ENCODE data around the gene PDE3B.
"Not testable (repeated sequence)": the region's sequence is repeated elsewhere in the genome, so short reads cannot be mapped to it uniquely, and the experiment has no call there.

The PDE3B gene

GRCh38 chr11:14641801-14642200 is 1.8 kb upstream of the PDE3B start:
- no peak for DNase-seq (ENCODE audit: low read depth in 2 of 3, low spot score in 2 of 3)

DNA sequence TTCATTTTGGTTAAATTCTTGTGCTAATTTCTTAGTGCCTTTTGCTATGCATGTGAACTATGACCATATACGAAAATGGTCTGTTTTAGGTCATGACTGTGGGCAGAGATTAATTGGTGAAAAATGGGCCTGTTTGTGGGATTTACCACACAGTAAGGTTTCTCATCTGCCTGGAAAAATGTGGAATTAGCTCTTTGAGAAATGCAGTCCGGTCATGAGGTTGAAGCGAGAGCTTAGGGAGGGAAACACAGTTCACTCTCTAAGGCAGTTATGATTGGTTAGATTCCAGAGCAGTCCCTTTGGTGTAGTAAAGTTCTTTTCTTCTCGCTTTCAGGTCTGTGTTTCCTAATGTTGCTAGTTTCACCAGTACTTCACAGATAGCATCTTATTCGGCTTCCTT is 1.2 kb upstream of the PDE3B start:
- DNase-seq (ENCODE audit: low read depth in 2 of 3, low spot score in 2 of 3): no peak

- DNase-seq (ENCODE audit: low read depth in 2 of 3, low spot score in 2 of 3): peak in 1 of 3 experiments; percentile 51
Observed at GRCh38 chr11:14642873-14643696, 519 bp upstream of the PDE3B start.

DNA sequence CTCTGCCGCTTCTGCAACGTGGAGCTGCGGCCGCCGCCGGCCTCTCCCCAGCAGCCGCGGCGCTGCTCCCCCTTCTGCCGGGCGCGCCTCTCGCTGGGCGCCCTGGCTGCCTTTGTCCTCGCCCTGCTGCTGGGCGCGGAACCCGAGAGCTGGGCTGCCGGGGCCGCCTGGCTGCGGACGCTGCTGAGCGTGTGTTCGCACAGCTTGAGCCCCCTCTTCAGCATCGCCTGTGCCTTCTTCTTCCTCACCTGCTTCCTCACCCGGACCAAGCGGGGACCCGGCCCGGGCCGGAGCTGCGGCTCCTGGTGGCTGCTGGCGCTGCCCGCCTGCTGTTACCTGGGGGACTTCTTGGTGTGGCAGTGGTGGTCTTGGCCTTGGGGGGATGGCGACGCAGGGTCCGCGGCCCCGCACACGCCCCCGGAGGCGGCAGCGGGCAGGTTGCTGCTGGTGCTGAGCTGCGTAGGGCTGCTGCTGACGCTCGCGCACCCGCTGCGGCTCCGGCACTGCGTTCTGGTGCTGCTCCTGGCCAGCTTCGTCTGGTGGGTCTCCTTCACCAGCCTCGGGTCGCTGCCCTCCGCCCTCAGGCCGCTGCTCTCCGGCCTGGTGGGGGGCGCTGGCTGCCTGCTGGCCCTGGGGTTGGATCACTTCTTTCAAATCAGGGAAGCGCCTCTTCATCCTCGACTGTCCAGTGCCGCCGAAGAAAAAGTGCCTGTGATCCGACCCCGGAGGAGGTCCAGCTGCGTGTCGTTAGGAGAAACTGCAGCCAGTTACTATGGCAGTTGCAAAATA is 816 bp downstream of the PDE3B start:
- DNase-seq (ENCODE audit: low read depth in 2 of 3, low spot score in 2 of 3): peak; percentile 17 to 30 (median 22)

GRCh38 chr11:14645015-14645912 is 1.7 kb downstream of the PDE3B start:
- no peak for DNase-seq (ENCODE audit: low read depth in 2 of 3, low spot score in 2 of 3)

DNA sequence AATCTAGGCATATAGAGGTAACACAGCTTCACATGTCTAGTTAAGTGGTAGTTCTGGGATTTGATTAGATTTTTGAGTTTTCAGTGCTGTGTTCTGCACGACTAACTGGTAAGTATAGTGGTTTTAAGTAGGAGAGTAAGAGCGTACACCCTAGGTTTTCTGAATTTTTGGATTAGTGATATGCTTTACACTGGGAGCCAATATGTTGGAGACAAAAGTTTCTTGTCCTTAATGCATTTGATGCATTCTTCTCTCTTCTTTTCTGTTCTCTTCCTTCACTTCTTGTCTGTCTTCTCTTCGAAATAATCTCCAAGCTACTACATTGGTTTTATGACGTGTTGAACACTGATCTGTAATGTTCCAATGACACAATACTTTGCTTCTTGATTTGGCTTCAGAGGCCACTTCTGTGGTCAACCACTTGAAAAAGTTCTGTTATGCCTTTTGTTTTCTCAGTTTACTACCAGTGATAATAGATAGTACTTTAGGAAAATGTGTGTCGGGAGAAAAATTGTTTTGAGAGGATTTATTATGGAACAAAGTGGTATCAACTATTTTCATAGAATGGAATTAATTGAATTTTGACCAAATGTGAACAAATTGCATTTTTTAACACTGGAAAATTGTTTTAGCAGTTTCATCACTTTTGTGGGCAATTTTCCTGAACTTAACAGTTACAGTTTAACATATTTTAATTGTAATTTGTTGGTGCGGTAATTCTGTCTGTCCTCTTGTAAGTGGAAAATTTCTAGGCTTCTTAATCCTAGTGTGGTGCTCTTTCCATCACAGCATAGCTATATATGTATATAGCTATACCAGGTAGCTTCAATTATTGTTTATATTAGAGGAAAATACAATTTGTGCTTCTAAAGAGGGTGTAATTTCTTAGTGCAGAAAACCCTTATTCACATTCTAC is 2.6 kb downstream of the PDE3B start:
- DNase-seq (ENCODE audit: low read depth in 2 of 3, low spot score in 2 of 3): no peak

DNA sequence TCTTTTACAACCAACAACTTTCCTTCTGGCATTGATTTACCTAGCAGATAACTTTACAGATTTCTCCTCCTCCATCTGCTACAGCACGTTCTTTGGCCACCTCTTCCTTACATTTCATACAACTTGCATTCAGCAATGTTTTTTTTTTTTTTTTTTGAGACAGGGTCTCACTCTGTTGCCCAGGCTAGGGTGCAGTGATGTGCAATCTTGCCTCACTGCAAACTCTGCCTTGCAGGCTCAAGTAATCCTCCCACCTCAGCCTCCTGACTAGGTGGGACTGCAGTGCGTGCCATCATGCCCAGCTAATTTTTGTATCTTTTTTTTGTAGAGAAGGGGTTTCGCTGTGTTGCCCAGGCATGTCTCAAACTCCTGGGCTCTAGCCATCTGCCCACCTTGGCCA is 6.5 kb downstream of the PDE3B start:
- no peak for DNase-seq (ENCODE audit: low read depth in 2 of 3, low spot score in 2 of 3)

- no peak for DNase-seq (ENCODE audit: low read depth in 2 of 3, low spot score in 2 of 3)
Observed at GRCh38 chr11:14653090-14653489, 9.5 kb downstream of the PDE3B start.

GRCh38 chr11:14655435-14655834 is 11.8 kb downstream of the PDE3B start:
- no peak for DNase-seq (ENCODE audit: low read depth in 2 of 3, low spot score in 2 of 3)

GRCh38 chr11:14656536-14657457 is 13.2 kb downstream of the PDE3B start:
- no peak for DNase-seq (ENCODE audit: low read depth in 2 of 3, low spot score in 2 of 3)

GRCh38 chr11:14657841-14658240 is 14.2 kb downstream of the PDE3B start:
- DNase-seq (ENCODE audit: low read depth in 2 of 3, low spot score in 2 of 3): no peak

GRCh38 chr11:14664926-14665325 is 21.3 kb downstream of the PDE3B start:
- DNase-seq (ENCODE audit: low read depth in 2 of 3, low spot score in 2 of 3): not testable (repeated sequence)

DNA sequence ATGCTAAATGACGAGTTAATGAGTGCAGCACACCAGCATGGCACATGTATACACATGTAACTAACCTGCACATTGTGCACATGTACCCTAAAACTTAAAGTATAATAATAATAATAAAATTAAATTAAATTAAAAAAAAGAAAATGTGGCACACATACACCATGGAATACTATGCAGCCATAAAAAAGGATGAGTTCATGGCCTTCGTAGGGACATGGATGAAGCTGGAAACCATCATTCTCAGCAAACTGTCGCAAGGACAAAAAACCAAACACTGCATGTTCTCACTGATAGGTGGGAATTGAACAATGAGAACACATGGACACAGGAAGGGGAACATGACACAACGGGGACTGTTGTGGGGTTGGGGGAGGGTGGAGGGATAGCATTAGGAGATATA is 23.7 kb downstream of the PDE3B start:
- not testable (repeated sequence) for DNase-seq (ENCODE audit: low read depth in 2 of 3, low spot score in 2 of 3)

GRCh38 chr11:14668731-14669301 is 25.2 kb downstream of the PDE3B start:
- no peak for DNase-seq (ENCODE audit: low read depth in 2 of 3, low spot score in 2 of 3)

DNA sequence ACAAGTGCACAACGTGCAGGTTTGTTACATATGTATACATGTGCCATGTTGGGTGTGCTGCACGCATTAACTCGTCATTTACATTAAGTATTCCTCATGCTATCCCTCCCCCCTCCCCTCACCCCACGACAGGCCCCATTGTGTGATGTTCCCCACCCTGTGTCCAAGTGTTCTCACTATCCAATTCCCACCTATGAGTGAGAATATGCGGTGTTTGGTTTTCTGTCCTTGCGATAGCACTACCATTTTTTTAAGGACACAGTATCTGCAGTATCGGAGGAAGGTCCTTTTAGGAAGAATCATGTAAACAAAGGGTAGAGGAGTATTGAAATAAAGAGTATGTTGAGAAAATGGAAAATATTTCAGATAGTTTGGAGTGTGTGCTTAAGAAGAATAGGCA is 25.9 kb downstream of the PDE3B start:
- no peak for DNase-seq (ENCODE audit: low read depth in 2 of 3, low spot score in 2 of 3)

GRCh38 chr11:14669958-14670357 is 26.4 kb downstream of the PDE3B start:
- no peak for DNase-seq (ENCODE audit: low read depth in 2 of 3, low spot score in 2 of 3)

DNA sequence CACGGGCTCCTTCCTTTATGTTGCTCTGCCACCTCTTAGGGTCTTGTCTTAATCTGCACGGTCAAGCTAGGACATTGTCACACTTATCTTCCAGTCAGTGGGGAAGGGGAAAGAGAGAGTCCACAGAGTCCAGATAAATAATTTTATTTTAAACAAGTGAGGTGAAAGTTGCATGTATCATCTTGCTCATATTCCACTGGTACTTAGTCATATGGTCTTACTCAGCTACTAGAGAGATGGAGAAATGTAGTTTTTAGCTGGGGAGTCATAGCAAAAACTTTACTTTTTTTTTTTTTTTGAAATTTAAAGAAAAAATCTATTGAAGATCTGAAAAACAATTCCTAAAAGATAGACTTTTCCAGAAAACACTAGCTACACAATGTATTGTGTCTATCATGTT is 29.0 kb downstream of the PDE3B start:
- DNase-seq (ENCODE audit: low read depth in 2 of 3, low spot score in 2 of 3): no peak

DNA sequence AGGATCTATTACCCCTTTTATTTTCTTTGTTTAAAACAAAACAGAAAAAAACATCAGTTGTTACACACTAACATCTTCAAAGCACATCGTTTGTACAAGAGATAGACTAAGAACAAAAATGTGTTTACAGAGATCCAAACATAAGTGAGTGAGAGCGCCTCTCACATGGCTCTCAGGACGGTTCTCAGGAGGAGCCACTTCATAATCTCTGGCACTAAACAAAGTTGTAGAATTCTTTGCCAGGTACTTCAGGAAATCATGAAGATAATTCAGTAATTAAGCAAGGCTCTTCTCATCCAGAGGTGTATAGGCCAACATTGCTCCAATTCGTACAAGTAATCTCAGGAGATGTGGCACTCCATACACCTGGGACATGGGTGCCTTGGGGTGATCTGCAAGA is 29.8 kb downstream of the PDE3B start:
- DNase-seq (ENCODE audit: low read depth in 2 of 3, low spot score in 2 of 3): no peak

DNA sequence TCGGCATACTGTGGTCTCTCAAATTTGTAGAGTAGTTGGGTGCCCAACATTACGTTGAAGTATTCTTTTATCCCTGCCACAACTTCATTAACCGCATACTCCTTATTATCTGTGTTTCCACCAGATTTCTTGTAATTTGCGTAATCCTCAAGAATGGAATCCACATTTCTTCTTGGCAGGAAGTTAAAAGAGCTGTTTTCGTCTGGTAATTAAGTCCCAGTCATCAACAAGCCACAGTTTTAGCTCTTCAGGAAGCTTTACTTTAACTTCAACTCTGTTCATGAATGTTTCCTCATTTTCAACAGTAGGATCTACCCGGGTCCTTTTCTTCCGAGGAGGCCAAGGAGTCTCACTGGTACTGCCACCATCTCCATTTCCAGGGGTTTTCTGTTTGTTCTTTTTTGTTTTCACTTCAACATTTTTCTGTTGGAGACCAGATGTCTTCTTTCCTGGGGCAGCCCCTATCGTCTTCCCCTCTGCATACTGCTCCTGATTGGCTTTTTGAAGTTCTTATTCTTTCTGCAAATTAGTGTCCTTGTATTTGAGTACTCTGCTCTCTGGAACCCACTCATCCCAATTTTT is 30.3 kb downstream of the PDE3B start:
- DNase-seq (ENCODE audit: low read depth in 2 of 3, low spot score in 2 of 3): no peak

All from activated CD8-positive, alpha-beta memory T cell treated with anti-CD3 and anti-CD28 coated beads for 48 hours (primary cell).